Activated naive CD8-positive, alpha-beta T cell treated with anti-CD3 and anti-CD28 coated beads, Interleukin-2, amount 50 U/mL, for 24 hours (primary cell): ENCODE measurements around the gene CFAP251.
"Not testable (repeated sequence)": the region's sequence is repeated elsewhere in the genome, so short reads cannot be mapped to it uniquely, and the experiment has no call there.

ENCODE experiments used
- ATAC-seq: fragments of 150-1000 bp; cut with Tn5 transposase; one replicate; pipeline ENCODE4 v1.10.0; 2021
- DNase-seq: peaks from one replicate; pipeline ENCODE4 v3.0.0; 2021
- H3K27ac Mint-ChIP-seq: one replicate; pipeline ENCODE4 v1.8.0; 2021; ENCODE audit warnings: mild to moderate bottlenecking, mixed read lengths
- H3K27me3 Mint-ChIP-seq: one replicate; pipeline ENCODE4 v1.8.0; 2021; ENCODE audit warnings: mixed read lengths
- H3K36me3 Mint-ChIP-seq: one replicate; pipeline ENCODE4 v1.8.0; 2021; ENCODE audit warnings: low read depth, mixed read lengths
- H3K4me1 Mint-ChIP-seq: one replicate; pipeline ENCODE4 v1.8.0; 2021; ENCODE audit warnings: mixed read lengths
- H3K4me3 Mint-ChIP-seq: one replicate; pipeline ENCODE4 v1.8.0; 2021; ENCODE audit warnings: mild to moderate bottlenecking, moderate library complexity, mixed read lengths
- H3K9me3 Mint-ChIP-seq: one replicate; pipeline ENCODE4 v1.8.0; 2021; ENCODE audit warnings: mixed read lengths

Gene CFAP251

DNA sequence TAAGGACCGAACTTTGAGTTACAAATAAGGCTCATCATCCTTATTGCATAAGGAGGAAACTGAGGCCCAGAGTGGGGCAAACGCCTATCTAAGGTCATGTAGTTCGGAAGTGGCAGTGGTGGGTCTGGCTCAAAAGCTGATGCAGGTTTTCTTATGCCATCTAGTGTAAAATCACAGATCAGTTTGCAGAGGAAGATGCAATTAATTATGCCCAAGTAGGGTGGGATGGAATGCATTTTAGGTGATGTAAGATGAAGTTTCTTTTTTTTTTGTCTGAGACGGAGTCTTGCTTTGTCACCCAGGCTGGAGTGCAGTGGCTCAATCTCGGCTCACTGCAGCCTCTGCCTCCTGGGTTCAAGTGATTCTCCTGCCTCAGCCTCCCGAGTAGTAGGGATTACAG, 28.7 kb upstream of the CFAP251 start:
- H3K4me3 Mint-ChIP-seq: peak overlapping the region; percentile 99
- not testable (repeated sequence) for ATAC-seq, H3K9me3 Mint-ChIP-seq, H3K27me3 Mint-ChIP-seq, DNase-seq
- H3K36me3 Mint-ChIP-seq: peaks cover 12% of the 10 kb centered on the region
- H3K4me1 Mint-ChIP-seq: peaks cover 52% of the 10 kb centered on the region
- peak overlapping the region; percentile 98 for H3K27ac Mint-ChIP-seq

DNA sequence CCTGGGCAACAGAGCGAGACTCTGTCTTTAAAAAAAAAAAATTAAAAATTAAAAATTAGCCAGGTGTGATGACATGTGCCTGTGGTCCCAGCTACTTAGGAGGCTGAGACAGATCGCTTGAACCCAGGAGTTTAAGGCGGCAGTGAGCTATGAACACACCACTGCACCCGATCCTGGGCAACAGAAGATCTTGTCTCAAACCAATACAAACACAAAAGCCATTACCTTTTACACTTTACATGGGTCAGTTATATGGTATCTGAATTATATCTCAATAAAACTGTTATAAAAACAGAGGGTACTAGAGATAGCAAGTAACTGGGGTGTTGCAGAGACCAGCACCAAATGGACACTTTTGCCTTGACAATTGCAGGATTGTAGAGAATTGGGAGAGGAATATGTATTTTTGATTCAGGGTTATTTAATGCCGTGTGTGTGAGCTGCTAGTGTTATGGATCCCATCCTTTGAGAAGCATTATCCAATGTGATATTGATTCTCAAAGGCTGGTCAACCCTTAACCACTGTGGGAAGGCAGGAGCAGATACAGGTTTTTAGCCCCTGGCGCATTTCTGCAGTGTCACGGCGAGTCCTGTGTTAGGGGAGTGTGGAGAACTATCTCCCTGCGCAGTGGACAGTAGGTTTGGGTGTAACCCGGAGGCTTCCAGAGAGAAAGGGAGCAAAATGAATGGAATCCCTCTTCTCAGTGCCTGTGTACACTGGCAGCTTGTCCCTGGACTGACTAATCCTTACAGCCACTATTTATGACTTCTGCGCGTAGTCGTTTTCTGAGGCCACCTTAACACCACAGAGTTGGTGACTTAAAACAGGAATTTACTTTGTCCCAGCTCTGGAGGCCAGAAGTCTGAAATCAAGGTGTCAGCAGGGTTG, 25.5 kb upstream of the CFAP251 start:
- ATAC-seq (no peak), DNase-seq (no peak)
- H3K4me3 Mint-ChIP-seq: no peak overlapping the region
- no peaks in the 10 kb centered on the region for H3K27me3 Mint-ChIP-seq
- H3K9me3 Mint-ChIP-seq: no peaks in the 10 kb centered on the region
- peaks cover 52% of the 10 kb centered on the region for H3K4me1 Mint-ChIP-seq
- H3K36me3 Mint-ChIP-seq: peaks cover 22% of the 10 kb centered on the region
- H3K27ac Mint-ChIP-seq: peak overlapping the region; percentile 16

DNA sequence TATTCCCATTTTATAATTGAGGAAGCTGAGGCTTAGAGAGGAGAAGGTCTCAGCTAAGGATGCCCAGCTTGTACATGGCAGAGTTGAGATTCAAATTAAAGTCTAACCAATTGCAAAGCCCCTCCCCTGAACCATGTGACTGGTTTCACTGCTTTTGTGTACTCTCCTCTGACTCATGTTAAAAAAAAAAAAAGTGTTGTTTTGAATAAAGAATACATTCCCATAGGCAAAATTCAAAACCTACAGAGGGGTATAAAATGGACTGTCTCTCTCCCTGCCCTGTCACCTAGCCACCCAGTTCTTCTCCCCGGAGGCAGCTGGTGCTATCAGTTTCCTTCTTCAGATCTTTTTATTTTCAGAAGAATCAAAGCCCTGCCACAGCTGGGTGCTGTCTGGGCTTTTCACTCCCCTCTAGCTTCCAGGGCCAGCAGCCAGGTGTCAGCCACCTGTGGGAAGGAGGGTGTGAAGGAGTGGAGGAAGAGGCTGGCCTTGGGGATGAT, 24.4 kb upstream of the CFAP251 start:
- no peaks in the 10 kb centered on the region for H3K27me3 Mint-ChIP-seq
- ATAC-seq: peak; percentile 55
- no peak for DNase-seq
- H3K4me3 Mint-ChIP-seq: peak overlapping the region; percentile 25
- peaks cover 43% of the 10 kb centered on the region for H3K4me1 Mint-ChIP-seq
- peaks cover 22% of the 10 kb centered on the region for H3K36me3 Mint-ChIP-seq
- H3K9me3 Mint-ChIP-seq: no peaks in the 10 kb centered on the region
- H3K27ac Mint-ChIP-seq: peak overlapping the region; percentile 75

DNA sequence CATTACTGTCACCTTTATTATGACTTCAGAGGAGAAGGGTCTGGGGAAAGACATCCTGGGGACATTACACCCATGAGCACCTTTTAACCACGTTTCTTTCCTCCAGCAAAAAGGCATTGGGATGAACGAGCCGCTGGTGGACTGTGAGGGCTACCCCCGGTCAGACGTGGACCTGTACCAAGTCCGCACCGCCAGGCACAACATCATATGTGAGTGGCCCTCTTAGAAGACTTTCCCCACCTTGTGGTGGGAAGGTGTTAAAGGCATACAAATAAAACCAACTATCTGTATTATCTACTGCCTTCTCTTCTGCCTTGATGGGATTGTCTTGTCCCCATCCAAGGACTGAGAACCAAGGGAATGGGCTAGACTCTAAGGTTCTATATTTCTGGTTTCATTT, 23.8 kb upstream of the CFAP251 start:
- DNase-seq: no peak
- Mint-ChIP-seq H3K4me1 (peaks cover 37% of the 10 kb centered on the region), H3K4me3 (no peak overlapping the region), H3K27me3 (no peaks in the 10 kb centered on the region), H3K27ac (peak overlapping the region; percentile 46), H3K36me3 (peaks cover 26% of the 10 kb centered on the region), H3K9me3 (no peaks in the 10 kb centered on the region)
- no peak for ATAC-seq

DNA sequence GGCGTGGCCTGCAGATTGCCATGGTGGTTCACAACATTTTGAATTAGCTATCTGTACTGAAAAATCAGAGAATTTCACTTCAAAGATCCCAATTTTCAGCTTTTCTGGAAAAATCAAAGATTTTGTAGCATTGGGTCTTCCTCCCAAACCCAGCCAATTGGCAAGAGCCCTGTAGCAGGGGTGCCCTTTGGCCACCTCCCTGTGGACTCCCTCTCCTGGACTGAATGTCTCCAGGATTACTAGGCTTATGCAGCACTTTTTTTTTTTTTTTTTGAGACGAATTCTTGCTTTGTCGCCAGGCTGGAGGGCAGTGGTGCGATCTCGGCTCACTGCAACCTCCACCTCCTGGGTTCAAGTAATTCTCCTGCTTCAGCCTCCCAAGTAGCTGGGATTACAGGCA, 20.1 kb upstream of the CFAP251 start:
- peaks cover 17% of the 10 kb centered on the region for H3K4me1 Mint-ChIP-seq
- H3K27ac Mint-ChIP-seq: no peak overlapping the region
- ATAC-seq: no peak
- H3K9me3 Mint-ChIP-seq: no peaks in the 10 kb centered on the region
- H3K36me3 Mint-ChIP-seq: peaks cover 36% of the 10 kb centered on the region
- no peak for DNase-seq
- H3K4me3 Mint-ChIP-seq: no peak overlapping the region
- H3K27me3 Mint-ChIP-seq: no peaks in the 10 kb centered on the region

DNA sequence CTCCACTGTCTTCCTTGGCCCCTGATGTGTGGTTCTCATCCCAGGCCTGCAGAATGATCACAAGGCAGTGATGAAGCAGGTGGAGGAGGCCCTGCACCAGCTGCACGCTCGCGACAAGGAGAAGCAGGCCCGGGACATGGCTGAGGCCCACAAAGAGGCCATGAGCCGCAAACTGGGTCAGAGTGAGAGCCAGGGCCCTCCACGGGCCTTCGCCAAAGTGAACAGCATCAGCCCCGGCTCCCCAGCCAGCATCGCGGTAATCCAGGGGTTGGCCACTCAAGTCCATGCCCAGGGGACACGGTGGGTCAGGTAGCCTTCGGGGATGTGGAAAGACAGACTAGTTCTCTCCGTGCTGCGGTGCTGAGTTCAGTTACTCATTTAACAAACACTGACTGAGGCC, 18.8 kb upstream of the CFAP251 start:
- no peak for ATAC-seq
- Mint-ChIP-seq H3K36me3 (peaks cover 32% of the 10 kb centered on the region), H3K9me3 (no peaks in the 10 kb centered on the region), H3K27me3 (no peaks in the 10 kb centered on the region), H3K4me3 (no peak overlapping the region), H3K4me1 (peaks cover 4% of the 10 kb centered on the region), H3K27ac (no peak overlapping the region)
- DNase-seq: no peak

DNA sequence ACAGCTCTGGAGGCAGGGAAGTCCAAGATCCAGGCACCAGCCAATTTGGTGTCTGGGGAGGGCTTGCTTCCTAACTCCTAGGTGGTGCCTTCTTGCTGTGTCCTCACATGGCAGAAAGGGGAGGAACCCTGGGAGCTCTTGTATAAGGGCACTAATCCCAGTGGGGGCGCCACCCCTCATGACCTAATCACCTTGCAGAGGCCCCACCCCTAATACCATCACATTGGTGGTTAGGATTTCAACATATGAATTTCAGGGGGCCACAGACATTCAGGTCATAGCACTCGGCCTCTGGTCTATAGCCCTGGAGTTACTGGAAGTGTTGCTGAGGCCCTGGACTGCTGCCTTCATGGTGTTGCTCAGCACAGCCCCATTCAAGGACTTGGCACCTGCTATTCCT, 15.2 kb upstream of the CFAP251 start:
- Mint-ChIP-seq H3K4me1 (no peaks in the 10 kb centered on the region), H3K4me3 (no peak overlapping the region), H3K36me3 (peaks cover 36% of the 10 kb centered on the region), H3K27ac (peak overlapping the region; percentile 36), H3K27me3 (no peaks in the 10 kb centered on the region), H3K9me3 (no peaks in the 10 kb centered on the region)
- ATAC-seq: no peak
- DNase-seq: no peak

DNA sequence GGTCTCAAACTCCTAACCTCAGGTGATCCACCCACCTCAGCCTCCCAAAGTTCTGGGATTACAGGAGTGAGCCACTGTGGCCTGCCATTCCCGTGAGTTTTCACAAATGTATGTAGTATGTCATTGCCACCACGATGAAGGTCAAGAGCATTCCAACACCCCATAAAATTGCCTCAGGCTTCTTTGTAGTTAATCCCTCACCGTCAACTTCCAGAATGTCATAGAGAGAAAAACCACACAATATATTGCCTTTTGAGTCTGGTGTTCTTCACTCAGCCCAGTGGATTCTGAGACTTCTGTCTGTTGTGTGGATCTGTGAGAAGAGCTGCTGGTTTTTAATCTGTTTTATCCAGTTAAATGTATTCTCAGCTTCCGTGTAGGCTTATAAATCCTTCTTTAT, 12.6 kb upstream of the CFAP251 start:
- Mint-ChIP-seq H3K4me1 (peaks cover 8% of the 10 kb centered on the region), H3K9me3 (no peaks in the 10 kb centered on the region), H3K27ac (no peak overlapping the region), H3K36me3 (peaks cover 41% of the 10 kb centered on the region), H3K27me3 (no peaks in the 10 kb centered on the region), H3K4me3 (no peak overlapping the region)
- DNase-seq (no peak), ATAC-seq (no peak)

DNA sequence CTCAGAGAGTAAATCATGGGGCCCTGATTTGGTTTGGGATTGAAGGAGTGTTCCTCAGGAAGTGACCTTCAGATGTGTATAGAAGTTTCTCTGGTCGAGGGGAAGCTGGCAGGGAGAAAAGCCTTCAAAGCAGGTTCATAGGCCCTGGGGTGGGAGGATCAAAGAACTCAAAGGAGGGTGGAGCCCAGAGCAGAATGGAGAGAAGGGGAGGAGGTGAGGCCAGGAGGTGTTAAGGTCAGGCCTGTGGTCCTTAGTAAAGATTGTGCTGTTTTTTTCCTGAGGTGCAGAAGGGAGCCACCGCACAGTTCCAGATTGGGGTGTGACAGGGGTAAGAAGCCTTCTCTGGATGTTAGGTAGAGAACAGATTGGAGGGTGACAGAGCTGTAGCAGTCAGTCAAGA, 9.7 kb upstream of the CFAP251 start:
- no peaks in the 10 kb centered on the region for H3K27me3 Mint-ChIP-seq
- ATAC-seq: peak; percentile 54
- H3K9me3 Mint-ChIP-seq: no peaks in the 10 kb centered on the region
- peaks cover 19% of the 10 kb centered on the region for H3K4me1 Mint-ChIP-seq
- H3K36me3 Mint-ChIP-seq: peaks cover 40% of the 10 kb centered on the region
- H3K27ac Mint-ChIP-seq: peak overlapping the region; percentile 32
- no peak for DNase-seq
- no peak overlapping the region for H3K4me3 Mint-ChIP-seq

DNA sequence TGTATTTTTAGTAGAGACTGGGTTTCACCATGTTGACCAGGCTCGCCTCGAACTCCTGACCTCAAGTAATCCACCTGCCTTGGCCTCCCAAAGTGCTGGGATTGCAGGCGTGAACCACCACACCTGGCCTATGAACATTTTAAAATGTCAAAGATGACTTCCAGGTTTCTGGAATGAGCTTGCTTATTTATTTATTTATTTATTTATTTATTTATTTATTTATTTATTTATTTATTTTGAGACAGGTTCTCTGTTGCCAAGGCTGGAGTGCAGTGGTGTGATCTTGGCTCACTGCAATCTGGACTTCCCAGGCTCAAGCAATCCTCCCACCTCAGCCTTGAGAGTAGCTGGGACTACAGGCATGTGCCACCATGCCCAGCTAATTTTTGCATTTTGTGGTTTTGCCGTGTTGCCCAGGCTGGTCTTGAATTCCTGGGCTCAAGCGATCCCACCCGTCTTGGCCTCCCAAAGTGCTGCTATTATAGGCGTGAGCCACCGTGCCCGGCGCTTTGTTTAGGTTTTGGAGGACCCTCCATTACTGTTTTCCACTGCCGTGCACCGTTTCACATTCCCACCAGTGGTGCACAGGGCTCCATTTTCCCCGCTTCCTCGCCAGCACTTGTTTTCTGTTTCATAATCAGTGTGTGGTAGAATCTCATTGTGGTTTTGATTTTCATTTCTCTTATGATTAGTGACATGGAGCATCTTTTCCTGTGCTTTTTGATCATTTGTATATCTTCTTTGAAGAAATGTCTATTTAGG, 6.4 kb upstream of the CFAP251 start:
- no peaks in the 10 kb centered on the region for H3K9me3 Mint-ChIP-seq
- peaks cover 19% of the 10 kb centered on the region for H3K4me1 Mint-ChIP-seq
- ATAC-seq (peak; percentile 71), DNase-seq (no peak)
- no peak overlapping the region for H3K4me3 Mint-ChIP-seq
- H3K36me3 Mint-ChIP-seq: peaks cover 36% of the 10 kb centered on the region
- H3K27me3 Mint-ChIP-seq: no peaks in the 10 kb centered on the region
- peak overlapping the region; percentile 73 for H3K27ac Mint-ChIP-seq

DNA sequence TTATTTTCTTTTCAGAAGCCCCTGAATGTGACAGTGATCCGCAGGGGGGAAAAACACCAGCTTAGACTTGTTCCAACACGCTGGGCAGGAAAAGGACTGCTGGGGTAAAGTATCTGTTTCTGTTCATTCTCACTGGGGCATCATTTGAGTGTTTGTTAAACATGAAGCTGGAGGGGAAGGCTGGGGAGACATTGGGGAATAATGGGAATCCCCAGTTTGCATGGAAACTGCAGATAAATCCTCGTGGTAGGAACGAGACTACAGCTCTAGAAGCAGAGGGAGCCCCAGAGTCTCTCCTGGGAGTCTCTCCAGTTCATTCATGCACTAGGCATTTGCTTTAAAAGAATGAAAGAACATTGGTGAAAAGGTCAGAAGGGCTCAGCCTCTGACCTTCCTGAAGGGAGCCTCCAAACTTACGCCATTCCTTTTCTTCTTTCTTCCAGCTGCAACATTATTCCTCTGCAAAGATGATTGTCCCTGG, 2.5 kb upstream of the CFAP251 start:
- DNase-seq (no peak), ATAC-seq (no peak)
- H3K27ac Mint-ChIP-seq: no peak overlapping the region
- no peaks in the 10 kb centered on the region for H3K27me3 Mint-ChIP-seq
- no peak overlapping the region for H3K4me3 Mint-ChIP-seq
- peaks cover 25% of the 10 kb centered on the region for H3K4me1 Mint-ChIP-seq
- no peaks in the 10 kb centered on the region for H3K9me3 Mint-ChIP-seq
- H3K36me3 Mint-ChIP-seq: peaks cover 29% of the 10 kb centered on the region

DNA sequence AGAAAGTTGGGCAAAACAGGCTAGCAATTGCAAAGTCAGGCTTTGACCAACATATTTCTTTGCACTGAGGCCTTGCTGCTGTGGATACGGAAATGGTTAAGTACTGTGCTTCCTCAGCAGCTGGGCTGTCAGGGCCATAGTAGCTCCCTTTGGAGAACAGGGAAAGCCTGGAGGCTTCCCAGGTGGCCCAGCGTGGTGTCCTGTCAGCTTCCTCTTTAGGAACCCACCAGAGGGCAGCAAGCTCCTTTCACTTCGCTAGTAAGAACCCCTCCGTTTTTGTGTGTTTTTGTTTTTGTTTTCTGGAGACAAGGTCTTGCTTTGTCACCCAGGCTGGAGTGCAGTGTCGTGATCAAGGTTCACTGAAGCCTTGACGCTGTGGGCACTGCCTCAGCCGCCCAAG, 1.7 kb upstream of the CFAP251 start:
- Mint-ChIP-seq H3K27ac (no peak overlapping the region), H3K9me3 (no peaks in the 10 kb centered on the region), H3K36me3 (peaks cover 26% of the 10 kb centered on the region), H3K4me3 (no peak overlapping the region), H3K27me3 (no peaks in the 10 kb centered on the region), H3K4me1 (peaks cover 25% of the 10 kb centered on the region)
- no peak for ATAC-seq
- no peak for DNase-seq

DNA sequence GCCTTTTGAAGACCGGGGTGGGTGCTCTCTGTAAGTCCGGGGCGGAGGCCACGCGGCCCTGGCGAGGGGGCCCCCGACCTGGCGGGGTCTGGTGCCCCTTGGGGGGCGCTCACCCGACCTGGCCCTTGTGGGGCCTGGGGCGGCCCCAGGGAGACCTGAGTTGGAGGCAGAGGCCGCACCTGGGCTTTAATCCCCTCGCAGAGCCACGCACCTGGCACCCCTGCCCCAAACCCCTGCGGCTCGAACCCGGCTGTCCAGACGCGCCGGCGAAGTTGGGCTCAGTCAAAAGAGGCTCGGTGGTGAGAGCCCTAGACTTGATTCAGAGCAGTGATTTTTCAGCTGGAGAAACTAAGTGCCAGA, 267 bp downstream of the CFAP251 start:
- H3K9me3 Mint-ChIP-seq: no peaks in the 10 kb centered on the region
- H3K36me3 Mint-ChIP-seq: peaks cover 19% of the 10 kb centered on the region
- peaks cover 14% of the 10 kb centered on the region for H3K4me1 Mint-ChIP-seq

DNA sequence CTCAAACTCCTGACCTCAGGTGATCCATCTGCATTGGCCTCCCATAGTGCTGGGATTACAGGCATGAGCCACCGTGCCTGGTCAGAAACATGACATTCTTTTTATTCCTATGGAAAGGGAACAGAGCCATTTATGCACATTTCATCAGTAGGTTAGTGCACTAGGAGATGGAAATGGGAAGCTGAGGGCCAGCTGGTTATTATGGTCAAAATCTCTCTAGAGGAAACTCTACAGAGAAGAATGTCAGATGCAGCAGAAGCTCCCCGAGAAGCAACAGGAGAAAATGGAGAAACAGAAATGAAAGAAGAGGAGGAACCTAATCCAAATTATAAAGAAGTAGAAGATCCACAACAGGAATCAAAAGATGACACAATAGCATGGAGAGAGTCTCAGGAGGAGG, 2.7 kb downstream of the CFAP251 start:
- Mint-ChIP-seq H3K36me3 (peaks cover 14% of the 10 kb centered on the region), H3K27ac (no peak overlapping the region), H3K27me3 (no peaks in the 10 kb centered on the region), H3K4me1 (peaks cover 14% of the 10 kb centered on the region), H3K9me3 (no peaks in the 10 kb centered on the region), H3K4me3 (no peak overlapping the region)
- no peak for DNase-seq
- ATAC-seq: no peak

More for the DNA sequence above, 267 bp downstream of the CFAP251 start:
- no peaks in the 10 kb centered on the region for H3K27me3 Mint-ChIP-seq
- ATAC-seq (no peak), DNase-seq (no peak)
- peak overlapping the region; percentile 95 for H3K27ac Mint-ChIP-seq
- peak overlapping the region; percentile 76 for H3K4me3 Mint-ChIP-seq

DNA sequence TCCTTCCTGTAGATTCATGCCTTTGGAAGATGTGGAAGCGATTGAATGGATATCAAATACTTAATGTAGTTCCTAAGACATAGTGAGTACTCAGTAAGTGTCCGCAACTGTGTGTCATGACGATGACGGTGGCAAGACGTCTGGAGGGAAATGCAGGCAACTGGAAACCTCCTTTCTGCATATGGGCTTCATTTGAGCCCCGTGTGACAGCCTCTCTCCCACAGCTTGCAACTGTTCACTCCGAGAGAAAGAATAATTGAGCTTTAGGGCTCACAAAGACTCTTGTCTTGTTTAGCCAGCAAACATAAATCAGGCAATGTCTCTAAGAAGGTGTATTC, 6.9 kb downstream of the CFAP251 start:
- Mint-ChIP-seq H3K27me3 (no peaks in the 10 kb centered on the region), H3K4me1 (peaks cover 8% of the 10 kb centered on the region), H3K27ac (no peak overlapping the region), H3K36me3 (no peaks in the 10 kb centered on the region), H3K9me3 (no peaks in the 10 kb centered on the region), H3K4me3 (no peak overlapping the region)
- DNase-seq (no peak), ATAC-seq (no peak)
